Measurements from ENCODE around the gene SIVA1.

DNA sequence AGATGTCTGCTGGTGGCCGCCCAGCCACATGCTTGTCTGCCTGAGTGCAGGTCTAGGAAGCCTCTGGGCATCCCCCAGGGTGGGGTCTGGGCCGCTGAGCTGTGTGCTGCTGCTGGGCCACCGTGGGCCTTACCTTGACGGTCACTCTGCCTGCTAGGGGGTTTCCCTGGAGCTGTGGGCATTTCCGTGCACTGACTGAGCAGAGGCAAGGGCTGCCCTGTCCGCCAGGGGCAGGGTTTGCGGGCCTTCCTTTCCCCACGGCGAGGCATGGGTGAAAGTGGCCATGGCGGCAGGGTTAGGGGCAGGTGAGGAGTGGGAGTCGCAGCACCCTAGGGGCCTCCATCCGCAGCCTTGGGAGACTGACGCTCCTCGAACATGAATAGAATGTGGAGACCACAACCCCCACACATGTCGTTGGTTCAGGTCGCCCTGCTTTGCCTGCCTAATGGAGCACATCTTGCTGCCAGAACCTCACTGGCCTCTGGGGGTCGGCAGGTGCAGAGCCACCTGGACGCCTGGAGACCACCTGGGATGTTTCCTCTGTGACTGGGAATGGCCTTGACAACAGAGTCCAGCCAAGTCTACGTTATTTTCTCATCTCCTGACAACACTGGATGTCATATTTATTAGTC, 50.4 kb downstream of the SIVA1 start:
- TF ChIP-seq PRDM1 (tag by site-specific recombination; IDR thresholded peaks at IDR 0.05) (no peak), KLF16 (tag by site-specific recombination; IDR thresholded peaks at IDR 0.05) (no peak)
- TF ChIP-seq, protein P1, sequence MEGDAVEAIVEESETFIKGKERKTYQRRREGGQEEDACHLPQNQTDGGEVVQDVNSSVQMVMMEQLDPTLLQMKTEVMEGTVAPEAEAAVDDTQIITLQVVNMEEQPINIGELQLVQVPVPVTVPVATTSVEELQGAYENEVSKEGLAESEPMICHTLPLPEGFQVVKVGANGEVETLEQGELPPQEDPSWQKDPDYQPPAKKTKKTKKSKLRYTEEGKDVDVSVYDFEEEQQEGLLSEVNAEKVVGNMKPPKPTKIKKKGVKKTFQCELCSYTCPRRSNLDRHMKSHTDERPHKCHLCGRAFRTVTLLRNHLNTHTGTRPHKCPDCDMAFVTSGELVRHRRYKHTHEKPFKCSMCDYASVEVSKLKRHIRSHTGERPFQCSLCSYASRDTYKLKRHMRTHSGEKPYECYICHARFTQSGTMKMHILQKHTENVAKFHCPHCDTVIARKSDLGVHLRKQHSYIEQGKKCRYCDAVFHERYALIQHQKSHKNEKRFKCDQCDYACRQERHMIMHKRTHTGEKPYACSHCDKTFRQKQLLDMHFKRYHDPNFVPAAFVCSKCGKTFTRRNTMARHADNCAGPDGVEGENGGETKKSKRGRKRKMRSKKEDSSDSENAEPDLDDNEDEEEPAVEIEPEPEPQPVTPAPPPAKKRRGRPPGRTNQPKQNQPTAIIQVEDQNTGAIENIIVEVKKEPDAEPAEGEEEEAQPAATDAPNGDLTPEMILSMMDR (tag by site-specific recombination; IDR thresholded peaks at IDR 0.05), result no peak
